Iris pigment epithelial cell (primary cell): ENCODE results near the gene NTM.
A peak's percentile ranks its signal among the peaks of the same experiment; 100 is the strongest.
"Not testable (repeated sequence)": the region's sequence is repeated elsewhere in the genome, so short reads cannot be mapped to it uniquely, and the experiment has no call there.

Experiments used
- DNase-seq: peaks from one replicate; pipeline ENCODE4 v3.0.0-alpha.2; 2011; ENCODE audit warnings: low read depth

Gene NTM

GRCh38 chr11:132314911-132315455 is 944.6 kb downstream of the NTM start:
- no peak for DNase-seq

- DNase-seq: no peak
These were observed 945.3 kb downstream of the NTM start for GRCh38 chr11:132315696-132316095.

DNA sequence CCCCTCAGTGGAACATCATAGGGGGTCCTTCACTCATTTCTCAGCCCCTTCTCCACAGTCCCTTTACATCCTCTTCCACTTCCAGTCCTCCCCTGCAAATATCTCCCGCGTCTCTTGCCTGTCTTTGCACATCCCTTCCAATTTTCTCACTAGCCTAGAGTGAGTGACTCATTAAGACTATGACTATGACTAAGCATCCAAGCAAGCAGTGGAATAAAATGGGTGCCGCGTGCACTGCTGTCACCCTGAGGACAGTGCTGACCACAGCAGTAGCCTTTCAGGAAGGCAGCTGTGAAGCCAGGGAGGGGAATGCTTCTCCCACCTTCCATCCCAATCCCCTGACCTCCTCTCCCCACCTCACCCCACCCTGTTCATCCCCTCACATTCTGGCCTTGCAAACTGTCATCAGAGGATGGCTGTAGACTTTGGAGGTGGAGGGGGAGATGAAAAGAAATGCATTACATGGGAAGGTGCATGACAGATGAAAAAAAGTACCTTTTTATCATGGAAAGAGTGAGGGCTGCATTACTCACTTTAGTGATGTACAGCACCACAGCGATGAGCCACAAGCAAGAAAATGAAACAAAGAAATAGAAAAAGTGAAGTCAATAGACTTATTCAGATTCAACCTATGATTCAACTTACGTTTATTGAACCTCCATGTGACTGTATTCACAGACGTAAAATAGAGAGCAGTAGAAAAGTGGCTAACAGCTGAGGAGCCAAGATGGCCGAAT is 948.2 kb downstream of the NTM start:
- DNase-seq: peak; percentile 25

GRCh38 chr11:132319419-132319818 is 949.0 kb downstream of the NTM start:
- not testable (repeated sequence) for DNase-seq

- DNase-seq: no peak
These were observed 960.1 kb downstream of the NTM start for GRCh38 chr11:132330515-132330914.

GRCh38 chr11:132332521-132332920 is 962.1 kb downstream of the NTM start:
- DNase-seq: no peak

DNA sequence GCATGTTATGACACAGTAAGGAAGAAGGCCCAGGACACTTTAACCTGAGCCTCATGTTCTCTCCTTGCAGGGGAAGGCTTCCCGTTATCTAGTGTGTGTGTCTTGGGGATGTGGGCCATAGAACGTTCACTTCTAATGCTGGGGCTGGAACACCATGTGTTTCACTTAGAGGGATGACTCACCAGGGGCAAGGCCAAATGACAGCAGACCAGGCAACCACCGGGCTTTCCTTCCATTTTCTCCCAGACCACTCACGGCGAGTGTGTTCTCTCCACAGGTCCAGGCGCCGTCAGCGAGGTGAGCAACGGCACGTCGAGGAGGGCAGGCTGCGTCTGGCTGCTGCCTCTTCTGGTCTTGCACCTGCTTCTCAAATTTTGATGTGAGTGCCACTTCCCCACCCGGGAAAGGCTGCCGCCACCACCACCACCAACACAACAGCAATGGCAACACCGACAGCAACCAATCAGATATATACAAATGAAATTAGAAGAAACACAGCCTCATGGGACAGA is 964.4 kb downstream of the NTM start:
- DNase-seq: no peak

DNA sequence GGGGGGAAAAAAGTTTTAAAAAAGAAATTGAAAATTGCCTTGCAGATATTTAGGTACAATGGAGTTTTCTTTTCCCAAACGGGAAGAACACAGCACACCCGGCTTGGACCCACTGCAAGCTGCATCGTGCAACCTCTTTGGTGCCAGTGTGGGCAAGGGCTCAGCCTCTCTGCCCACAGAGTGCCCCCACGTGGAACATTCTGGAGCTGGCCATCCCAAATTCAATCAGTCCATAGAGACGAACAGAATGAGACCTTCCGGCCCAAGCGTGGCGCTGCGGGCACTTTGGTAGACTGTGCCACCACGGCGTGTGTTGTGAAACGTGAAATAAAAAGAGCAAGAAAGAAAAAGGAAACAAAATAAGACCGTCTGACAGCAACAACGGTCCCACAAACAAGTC is 964.9 kb downstream of the NTM start:
- no peak for DNase-seq

DNA sequence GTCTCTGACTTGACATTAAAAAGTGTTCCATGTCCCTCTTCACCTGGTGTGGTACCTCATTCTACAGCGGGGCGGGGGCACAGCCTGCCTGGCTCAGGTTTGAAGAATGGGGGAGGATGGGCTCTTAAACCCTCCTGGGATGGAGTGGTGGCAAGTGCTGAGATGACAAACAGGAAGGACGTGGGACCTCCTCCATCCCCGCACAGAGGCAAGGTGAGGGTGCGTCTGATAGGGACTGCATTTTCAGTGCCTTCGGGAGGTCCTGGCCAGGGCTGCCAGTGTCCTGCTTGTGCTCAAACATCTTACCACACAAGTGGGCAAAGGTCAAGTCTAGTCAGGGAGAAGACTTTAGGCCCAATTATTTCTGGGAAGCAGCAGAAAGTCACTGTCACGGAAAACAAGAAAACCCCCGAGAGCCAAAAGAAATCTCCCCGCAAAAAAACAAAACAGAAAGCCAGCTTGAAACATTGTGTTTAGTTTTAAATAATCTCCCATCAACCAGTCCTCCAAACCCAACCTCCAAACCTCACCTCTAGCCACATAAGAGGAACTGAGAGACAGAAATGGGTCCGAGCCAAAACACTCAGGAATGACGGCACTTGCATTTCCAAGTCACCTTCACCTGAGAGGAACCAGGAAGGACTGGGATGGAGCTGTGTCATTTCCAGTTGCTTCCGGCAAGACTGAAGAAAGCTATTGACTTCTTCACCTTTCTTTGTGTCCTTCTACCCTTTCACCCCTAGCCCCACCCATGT is 966.5 kb downstream of the NTM start:
- DNase-seq: no peak

DNA sequence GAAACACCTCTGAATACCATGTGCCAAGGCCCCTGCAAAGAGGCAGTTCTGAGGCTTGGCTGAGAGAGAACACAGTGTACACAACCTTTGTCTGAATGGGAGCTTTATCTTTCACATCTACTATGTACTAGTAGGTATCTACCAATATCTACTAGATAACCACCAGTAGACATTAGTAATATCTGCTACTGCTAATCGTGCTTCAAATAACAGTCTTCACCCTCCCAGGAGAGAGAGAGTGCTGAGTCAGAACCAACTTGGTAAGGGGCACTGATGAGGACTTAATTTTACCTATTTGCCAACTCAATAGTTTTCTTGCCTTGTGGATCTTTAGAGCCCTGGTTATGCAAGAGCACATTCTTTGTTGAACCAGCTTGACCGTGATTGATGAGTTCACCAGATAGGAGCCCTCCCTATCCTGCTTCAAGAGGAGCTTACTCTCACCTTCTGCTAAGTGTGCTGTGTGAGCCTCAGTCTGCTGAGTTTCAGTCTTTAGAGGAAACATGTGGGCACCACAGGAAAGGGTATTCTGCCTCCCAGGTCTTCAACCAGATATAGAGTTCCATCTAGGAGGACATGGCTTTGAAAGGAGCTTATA is 967.5 kb downstream of the NTM start:
- DNase-seq: no peak

DNA sequence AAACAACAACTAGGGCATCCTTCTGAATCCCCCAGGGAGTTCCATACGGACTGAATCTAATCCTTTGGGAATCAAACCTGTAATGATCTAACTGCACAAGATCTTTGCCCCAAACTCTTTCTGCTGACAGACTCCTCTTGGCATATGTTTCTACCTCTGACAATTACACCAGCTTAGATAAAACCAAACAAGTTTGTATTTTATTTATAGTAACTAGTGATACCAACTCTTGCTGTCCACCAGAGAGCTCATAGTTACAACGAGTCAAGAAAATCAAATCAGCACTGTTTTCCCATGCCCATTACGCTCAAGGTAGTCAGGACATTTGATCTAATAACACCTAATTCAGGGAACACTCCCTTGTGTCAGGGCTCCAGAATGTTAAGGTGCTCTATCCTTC is 972.0 kb downstream of the NTM start:
- no peak for DNase-seq

GRCh38 chr11:132343445-132344175 is 973.2 kb downstream of the NTM start:
- no peak for DNase-seq

GRCh38 chr11:132346558-132347148 is 976.2 kb downstream of the NTM start:
- no peak for DNase-seq

GRCh38 chr11:132347156-132348090 is 977.0 kb downstream of the NTM start:
- no peak for DNase-seq

GRCh38 chr11:132349811-132350733 is 979.7 kb downstream of the NTM start:
- DNase-seq: no peak

- DNase-seq: no peak
These were observed 980.6 kb downstream of the NTM start for GRCh38 chr11:132351050-132351449.

DNA sequence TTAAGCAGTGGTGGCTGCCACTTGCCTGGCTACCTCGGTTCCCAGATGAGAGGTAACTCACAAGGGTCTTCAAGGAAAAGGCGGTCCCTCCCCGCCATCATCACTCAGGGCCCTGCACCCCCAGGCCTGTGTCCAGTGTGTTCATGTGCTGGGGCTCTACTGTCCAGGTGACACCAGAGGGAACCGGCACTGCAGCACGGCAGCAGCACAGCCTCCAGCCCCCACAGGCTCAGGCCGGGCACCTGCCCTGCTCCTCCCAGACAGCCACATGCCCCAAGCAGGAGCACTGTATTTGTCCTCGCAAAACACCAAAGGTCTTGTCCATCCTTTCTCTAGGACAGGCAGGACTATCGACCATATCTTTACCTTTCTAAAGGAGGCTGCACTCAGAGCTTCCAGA is 982.1 kb downstream of the NTM start:
- DNase-seq: no peak

DNA sequence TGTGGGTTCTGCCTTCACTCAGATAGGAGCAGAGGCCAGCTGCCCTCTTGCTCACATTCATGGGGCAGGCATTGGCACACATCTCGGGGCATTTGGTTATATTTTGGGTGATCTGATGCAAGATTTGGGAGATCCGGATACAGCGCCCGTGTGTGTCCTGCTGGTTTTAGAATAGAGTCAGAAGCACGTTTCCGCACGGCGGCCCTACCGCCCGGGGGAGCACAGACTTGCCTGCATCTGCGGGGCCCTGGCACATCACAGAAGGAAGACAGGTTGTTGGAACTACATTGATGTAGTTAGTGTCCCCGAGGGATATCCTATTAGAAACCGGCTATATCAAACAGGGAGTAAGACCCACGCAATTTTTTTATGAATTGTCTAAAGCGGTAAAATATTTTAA is 982.8 kb downstream of the NTM start:
- no peak for DNase-seq

DNA sequence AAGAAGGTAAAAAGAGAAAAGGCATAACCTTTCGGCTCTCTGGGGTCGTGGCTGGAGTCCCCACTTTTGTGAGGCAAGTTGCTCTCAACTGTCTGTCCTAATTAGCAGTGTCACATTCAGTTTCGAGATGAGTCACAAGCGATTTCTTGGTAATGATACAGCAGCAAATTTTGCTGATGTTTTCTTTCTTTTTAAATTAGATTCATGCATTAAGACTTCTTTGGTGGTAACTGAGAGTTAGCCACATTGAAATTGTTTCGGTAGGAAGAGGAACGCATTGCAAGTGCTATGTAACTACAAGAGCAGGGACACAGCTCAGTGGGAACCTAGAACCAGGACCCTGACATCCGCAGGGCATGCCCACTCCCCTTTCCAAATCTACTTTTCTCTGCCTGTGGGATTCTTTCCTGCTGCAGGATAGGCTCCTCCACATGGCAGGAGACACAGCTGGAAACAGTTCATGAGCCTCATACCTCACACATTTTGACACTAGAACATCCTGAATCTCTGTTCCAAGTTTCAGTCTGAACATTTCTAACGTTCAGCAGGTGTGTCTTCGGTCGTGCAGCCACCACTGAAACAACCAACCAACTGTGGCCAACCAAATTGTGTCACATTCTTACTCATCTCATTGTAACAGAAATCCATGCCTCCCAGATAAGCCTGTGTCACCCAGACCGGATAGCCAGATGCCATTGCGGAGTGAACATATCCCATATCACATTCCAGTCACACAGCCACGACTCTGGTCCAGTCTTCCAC is 987.6 kb downstream of the NTM start:
- DNase-seq: no peak
